Measurements from ENCODE around the gene DNMT3A.

DNA sequence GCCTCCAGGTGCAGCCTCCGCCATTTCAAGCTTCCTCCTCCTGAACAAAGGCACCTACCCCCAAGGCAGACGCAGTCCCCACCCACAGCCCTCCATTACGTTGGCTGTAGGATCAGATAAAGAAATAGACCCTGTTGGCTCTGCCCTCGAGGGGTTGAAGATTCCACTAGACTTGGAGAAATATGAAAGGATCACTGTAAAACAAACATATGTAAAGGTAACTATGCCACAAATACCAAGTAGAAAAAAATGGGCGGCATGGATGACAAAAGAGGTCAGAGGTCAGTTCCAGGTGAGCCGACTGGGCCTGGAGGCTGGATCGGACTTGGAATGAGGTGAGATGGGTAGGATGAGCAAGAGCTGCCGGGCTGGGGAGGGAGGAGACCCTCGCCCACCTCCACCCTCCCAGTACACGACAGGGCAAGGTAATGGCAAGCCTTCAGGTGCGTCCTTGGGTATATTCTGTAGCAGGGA lies 88.5 kb downstream of the DNMT3A start:
- TF ChIP-seq, protein P1, sequence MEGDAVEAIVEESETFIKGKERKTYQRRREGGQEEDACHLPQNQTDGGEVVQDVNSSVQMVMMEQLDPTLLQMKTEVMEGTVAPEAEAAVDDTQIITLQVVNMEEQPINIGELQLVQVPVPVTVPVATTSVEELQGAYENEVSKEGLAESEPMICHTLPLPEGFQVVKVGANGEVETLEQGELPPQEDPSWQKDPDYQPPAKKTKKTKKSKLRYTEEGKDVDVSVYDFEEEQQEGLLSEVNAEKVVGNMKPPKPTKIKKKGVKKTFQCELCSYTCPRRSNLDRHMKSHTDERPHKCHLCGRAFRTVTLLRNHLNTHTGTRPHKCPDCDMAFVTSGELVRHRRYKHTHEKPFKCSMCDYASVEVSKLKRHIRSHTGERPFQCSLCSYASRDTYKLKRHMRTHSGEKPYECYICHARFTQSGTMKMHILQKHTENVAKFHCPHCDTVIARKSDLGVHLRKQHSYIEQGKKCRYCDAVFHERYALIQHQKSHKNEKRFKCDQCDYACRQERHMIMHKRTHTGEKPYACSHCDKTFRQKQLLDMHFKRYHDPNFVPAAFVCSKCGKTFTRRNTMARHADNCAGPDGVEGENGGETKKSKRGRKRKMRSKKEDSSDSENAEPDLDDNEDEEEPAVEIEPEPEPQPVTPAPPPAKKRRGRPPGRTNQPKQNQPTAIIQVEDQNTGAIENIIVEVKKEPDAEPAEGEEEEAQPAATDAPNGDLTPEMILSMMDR (IDR thresholded peaks at IDR 0.05; ENCODE audit: extremely low read depth in 1 of 2, insufficient read depth in 1 of 2, low read depth in 1 of 2, low read length in 2 of 2), result no peak
- TF ChIP-seq POLR2AphosphoS5 (IDR thresholded peaks at IDR 0.05; ENCODE audit: insufficient read depth, low read depth, low read length) (no peak), FOS (IDR thresholded peaks at IDR 0.05; ENCODE audit: borderline replicate concordance, insufficient read depth, low read length) (no peak)
